ENCODE results near the gene KCNMB4.

Gene KCNMB4

DNA sequence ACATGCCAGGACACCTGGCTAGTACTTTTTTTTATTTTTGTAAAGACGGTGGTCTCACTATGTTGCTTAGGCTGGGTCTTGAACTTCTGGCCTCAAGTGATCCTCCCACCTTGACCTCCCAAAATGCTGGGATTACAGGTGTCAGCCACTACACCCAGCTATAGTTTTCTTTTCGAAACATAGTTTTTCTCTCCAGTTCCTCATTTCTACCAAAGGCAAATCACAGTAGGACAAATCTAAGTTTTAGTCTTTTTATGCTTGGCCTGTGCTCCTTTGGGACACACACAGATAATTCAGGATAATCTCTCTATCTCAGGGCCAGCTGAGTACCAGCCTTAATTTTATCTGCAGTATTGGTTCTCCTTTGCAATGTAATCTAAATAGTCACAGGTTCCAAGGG lies 100.7 kb downstream of the KCNMB4 start:
- no peak for TF ChIP-seq TAF1 (IDR thresholded peaks at IDR 0.05; ENCODE audit: borderline replicate concordance, insufficient read depth, low read length)
- TF ChIP-seq POLR2AphosphoS5 (IDR thresholded peaks at IDR 0.05; ENCODE audit: low read depth, low read length) = no peak
- no peak for TF ChIP-seq SIN3A (IDR thresholded peaks at IDR 0.05; ENCODE audit: borderline replicate concordance, insufficient read depth, low read length)
- TF ChIP-seq FOXP2 (optimal IDR thresholded peaks at IDR 0.05; ENCODE audit: borderline replicate concordance, extremely low read depth, extremely low read length, insufficient read depth) = no peak
- TF ChIP-seq REST (IDR thresholded peaks at IDR 0.05; ENCODE audit: insufficient read depth in 1 of 2, low read depth in 2 of 2, low read length in 2 of 2) = no peak

GRCh38 chr12:70467476-70467875 lies 101.4 kb downstream of the KCNMB4 start:
- TF ChIP-seq POLR2AphosphoS5 (IDR thresholded peaks at IDR 0.05; ENCODE audit: low read depth, low read length) (no peak), REST (IDR thresholded peaks at IDR 0.05; ENCODE audit: insufficient read depth in 1 of 2, low read depth in 2 of 2, low read length in 2 of 2) (no peak), TAF1 (IDR thresholded peaks at IDR 0.05; ENCODE audit: borderline replicate concordance, insufficient read depth, low read length) (no peak), FOXP2 (optimal IDR thresholded peaks at IDR 0.05; ENCODE audit: borderline replicate concordance, extremely low read depth, extremely low read length, insufficient read depth) (no peak), SIN3A (IDR thresholded peaks at IDR 0.05; ENCODE audit: borderline replicate concordance, insufficient read depth, low read length) (no peak)

DNA sequence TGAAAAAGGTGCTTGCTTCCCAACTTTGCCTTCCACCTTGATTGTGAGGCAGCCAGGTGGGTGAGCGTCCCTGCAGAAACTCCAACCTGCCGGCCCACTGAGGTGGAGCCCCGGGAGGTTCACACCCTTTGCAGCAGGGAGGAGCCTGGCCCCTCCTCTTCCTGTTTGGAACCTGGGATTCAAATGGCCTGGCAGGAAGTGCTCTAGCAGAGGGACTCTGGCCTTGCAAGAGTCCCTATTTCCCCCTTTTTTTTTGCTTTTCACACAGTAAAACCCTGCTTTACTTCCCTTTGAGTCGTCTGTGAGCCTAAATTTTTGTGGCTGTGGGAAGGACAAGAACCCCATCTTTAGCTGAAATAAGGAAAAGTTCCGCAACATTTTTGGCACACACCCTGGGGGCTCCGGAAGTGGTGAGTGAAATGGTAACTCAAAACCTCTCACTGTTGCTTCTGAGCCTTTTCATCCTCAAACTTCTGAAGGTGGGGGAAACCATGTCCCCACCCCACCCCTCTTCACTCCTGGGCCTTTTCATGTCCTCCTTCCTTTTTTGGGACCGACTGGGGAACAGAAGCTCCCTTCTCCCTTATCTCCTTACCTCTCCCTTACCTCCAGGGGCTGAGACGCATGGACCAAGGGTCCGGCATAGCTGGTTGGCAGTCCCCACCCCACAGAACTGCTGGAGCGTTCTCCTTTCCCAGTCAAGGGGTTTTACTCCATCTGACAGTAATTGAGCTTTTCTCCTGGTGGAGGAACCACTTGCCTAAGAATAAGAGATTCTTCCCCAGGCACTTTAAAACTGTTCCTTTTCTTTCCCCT lies 102.0 kb downstream of the KCNMB4 start:
- TF ChIP-seq FOXP2 (optimal IDR thresholded peaks at IDR 0.05; ENCODE audit: borderline replicate concordance, extremely low read depth, extremely low read length, insufficient read depth) (no peak), SIN3A (IDR thresholded peaks at IDR 0.05; ENCODE audit: borderline replicate concordance, insufficient read depth, low read length) (no peak), TAF1 (IDR thresholded peaks at IDR 0.05; ENCODE audit: borderline replicate concordance, insufficient read depth, low read length) (no peak), REST (IDR thresholded peaks at IDR 0.05; ENCODE audit: insufficient read depth in 1 of 2, low read depth in 2 of 2, low read length in 2 of 2) (no peak), POLR2AphosphoS5 (IDR thresholded peaks at IDR 0.05; ENCODE audit: low read depth, low read length) (no peak)

GRCh38 chr12:70468741-70469140 lies 102.7 kb downstream of the KCNMB4 start:
- no peak for TF ChIP-seq POLR2AphosphoS5 (IDR thresholded peaks at IDR 0.05; ENCODE audit: low read depth, low read length)
- TF ChIP-seq SIN3A (IDR thresholded peaks at IDR 0.05; ENCODE audit: borderline replicate concordance, insufficient read depth, low read length) = no peak
- no peak for TF ChIP-seq FOXP2 (optimal IDR thresholded peaks at IDR 0.05; ENCODE audit: borderline replicate concordance, extremely low read depth, extremely low read length, insufficient read depth)
- TF ChIP-seq TAF1 (IDR thresholded peaks at IDR 0.05; ENCODE audit: borderline replicate concordance, insufficient read depth, low read length) = no peak
- no peak for TF ChIP-seq REST (IDR thresholded peaks at IDR 0.05; ENCODE audit: insufficient read depth in 1 of 2, low read depth in 2 of 2, low read length in 2 of 2)

Measured in PFSK-1 (cell line).